Iris pigment epithelial cell (primary cell): ENCODE data around the gene USP17L19.
"Not testable (repeated sequence)": the region's sequence is repeated elsewhere in the genome, so short reads cannot be mapped to it uniquely, and the experiment has no call there.

Experiments used
- DNase-seq: peaks from one replicate; pipeline ENCODE4 v3.0.0-alpha.2; 2011; ENCODE audit warnings: low read depth

Gene USP17L19, protein sequence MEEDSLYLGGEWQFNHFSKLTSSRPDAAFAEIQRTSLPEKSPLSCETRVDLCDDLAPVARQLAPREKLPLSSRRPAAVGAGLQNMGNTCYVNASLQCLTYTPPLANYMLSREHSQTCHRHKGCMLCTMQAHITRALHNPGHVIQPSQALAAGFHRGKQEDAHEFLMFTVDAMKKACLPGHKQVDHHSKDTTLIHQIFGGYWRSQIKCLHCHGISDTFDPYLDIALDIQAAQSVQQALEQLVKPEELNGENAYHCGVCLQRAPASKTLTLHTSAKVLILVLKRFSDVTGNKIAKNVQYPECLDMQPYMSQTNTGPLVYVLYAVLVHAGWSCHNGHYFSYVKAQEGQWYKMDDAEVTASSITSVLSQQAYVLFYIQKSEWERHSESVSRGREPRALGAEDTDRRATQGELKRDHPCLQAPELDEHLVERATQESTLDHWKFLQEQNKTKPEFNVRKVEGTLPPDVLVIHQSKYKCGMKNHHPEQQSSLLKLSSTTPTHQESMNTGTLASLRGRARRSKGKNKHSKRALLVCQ

DNA sequence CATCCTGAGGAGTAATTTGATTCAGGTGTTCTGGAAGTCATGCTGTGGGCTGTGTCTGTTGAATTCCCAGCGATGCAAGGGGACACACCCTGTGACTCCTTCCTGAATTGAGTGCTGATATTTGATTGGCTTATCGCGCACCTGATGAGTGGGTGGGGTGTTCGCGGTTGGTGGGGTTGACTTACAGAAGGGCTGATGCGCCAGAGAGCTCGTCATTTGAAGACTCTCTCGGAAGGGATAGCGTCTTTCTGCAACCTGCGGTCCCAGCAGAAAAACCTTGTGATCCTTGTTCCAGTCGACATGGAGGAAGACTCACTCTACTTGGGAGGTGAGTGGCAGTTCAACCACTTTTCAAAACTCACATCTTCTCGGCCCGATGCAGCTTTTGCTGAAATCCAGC lies at the start of gene USP17L19:
TSS of gene USP17L19 (plus strand) at position 301 of the 400 bp plus-strand sequence. CDS start at position 301, 0 bp downstream.
- not testable (repeated sequence) for DNase-seq

DNA sequence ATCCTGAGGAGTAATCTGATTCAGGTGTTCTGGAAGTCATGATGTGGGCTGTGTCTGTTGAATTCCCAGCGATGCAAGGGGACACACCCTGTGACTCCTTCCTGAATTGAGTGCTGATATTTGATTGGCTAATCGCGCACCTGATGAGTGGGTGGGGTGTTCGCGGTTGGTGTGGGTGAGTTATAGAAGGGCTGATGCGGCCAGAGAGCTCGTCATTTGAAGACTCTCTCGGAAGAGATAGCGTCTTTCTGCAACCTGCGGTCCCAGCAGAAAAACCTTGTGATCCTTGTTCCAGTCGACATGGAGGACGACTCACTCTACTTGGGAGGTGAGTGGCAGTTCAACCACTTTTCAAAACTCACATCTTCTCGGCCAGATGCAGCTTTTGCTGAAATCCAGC lies 42.8 kb upstream of the USP17L19 start, which contains the start of gene USP17L10:
TSS of gene USP17L10 (plus strand) at position 301 of the 400 bp plus-strand sequence. CDS start at position 301, 0 bp downstream.
- not testable (repeated sequence) for DNase-seq

DNA sequence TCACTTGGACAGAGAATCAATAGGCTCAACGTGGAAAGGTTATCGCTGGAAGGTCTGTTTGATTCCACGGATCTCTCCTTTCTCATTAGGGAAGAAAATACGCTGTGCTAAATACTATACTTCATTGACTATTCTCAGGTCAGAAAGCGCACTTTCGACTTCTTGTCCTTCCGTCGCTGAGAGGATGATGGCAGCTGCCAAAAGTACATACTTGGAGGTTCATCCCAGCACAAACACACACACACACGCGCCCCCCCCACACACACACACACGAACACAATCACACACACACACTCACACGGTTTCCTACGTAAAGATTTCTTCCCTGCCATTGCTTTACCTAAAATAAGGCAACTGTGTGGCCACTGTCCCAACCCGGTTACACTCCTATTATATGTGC lies 38.5 kb upstream of the USP17L19 start:
- DNase-seq: not testable (repeated sequence)

DNA sequence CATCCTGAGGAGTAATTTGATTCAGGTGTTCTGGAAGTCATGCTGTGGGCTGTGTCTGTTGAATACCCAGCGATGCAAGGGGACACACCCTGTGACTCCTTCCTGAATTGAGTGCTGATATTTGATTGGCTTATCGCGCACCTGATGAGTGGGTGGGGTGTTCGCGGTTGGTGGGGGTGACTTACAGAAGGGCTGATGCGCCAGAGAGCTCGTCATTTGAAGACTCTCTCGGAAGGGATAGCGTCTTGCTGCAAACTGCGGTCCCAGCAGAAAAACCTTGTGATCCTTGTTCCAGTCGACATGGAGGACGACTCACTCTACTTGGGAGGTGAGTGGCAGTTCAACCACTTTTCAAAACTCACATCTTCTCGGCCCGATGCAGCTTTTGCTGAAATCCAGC lies 38.1 kb upstream of the USP17L19 start, which contains the start of gene USP17L11:
TSS of gene USP17L11 (plus strand) at position 301 of the 400 bp plus-strand sequence. CDS start at position 301, 0 bp downstream.
- not testable (repeated sequence) for DNase-seq

DNA sequence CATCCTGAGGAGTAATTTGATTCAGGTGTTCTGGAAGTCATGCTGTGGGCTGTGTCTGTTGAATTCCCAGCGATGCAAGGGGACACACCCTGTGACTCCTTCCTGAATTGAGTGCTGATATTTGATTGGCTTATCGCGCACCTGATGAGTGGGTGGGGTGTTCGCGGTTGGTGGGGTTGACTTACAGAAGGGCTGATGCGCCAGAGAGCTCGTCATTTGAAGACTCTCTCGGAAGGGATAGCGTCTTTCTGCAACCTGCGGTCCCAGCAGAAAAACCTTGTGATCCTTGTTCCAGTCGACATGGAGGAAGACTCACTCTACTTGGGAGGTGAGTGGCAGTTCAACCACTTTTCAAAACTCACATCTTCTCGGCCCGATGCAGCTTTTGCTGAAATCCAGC lies 33.3 kb upstream of the USP17L19 start, which contains the start of gene USP17L12:
TSS of gene USP17L12 (plus strand) at position 301 of the 400 bp plus-strand sequence. CDS start at position 301, 0 bp downstream.
- DNase-seq: not testable (repeated sequence)

DNA sequence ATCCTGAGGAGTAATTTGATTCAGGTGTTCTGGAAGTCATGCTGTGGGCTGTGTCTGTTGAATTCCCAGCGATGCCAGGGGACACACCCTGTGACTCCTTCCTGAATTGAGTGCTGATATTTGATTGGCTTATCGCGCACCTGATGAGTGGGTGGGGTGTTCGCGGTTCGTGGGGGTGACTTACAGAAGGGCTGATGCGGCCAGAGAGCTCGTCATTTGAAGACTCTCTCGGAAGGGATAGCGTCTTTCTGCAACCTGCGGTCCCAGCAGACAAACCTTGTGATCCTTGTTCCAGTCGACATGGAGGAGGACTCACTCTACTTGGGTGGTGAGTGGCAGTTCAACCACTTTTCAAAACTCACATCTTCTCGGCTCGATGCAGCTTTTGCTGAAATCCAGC lies 28.6 kb upstream of the USP17L19 start, which contains the start of gene USP17L13:
TSS of gene USP17L13 (plus strand) at position 301 of the 400 bp plus-strand sequence. CDS start at position 301, 0 bp downstream.
- not testable (repeated sequence) for DNase-seq

DNA sequence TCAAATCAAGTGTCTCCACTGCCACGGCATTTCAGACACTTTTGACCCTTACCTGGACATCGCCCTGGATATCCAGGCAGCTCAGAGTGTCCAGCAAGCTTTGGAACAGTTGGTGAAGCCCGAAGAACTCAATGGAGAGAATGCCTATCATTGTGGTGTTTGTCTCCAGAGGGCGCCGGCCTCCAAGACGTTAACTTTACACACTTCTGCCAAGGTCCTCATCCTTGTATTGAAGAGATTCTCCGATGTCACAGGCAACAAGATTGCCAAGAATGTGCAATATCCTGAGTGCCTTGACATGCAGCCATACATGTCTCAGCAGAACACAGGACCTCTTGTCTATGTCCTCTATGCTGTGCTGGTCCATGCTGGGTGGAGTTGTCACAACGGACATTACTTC lies 22.9 kb upstream of the USP17L19 start:
- not testable (repeated sequence) for DNase-seq

DNA sequence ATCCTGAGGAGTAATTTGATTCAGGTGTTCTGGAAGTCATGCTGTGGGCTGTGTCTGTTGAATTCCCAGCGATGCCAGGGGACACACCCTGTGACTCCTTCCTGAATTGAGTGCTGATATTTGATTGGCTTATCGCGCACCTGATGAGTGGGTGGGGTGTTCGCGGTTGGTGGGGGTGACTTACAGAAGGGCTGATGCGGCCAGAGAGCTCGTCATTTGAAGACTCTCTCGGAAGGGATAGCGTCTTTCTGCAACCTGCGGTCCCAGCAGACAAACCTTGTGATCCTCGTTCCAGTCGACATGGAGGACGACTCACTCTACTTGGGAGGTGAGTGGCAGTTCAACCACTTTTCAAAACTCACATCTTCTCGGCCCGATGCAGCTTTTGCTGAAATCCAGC lies 19.1 kb upstream of the USP17L19 start, which contains the start of gene USP17L15:
TSS of gene USP17L15 (plus strand) at position 301 of the 400 bp plus-strand sequence. CDS start at position 301, 0 bp downstream.
- DNase-seq: not testable (repeated sequence)

DNA sequence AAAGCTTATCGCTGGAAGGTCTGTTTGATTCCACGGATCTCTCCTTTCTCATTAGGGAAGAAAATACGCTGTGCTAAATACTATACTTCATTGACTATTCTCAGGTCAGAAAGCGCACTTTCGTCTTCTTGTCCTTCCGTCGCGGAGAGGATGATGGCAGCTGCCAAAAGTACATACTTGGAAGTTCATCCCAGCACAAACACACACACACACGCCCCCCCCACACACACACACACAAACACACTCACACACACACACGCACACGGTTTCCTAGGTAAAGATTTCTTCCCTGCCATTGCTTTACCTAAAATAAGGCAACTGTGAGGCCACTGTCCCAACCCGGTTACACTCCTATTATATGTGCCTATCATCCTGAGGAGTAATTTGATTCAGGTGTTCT lies 14.7 kb upstream of the USP17L19 start:
- peak; percentile 5 for DNase-seq

DNA sequence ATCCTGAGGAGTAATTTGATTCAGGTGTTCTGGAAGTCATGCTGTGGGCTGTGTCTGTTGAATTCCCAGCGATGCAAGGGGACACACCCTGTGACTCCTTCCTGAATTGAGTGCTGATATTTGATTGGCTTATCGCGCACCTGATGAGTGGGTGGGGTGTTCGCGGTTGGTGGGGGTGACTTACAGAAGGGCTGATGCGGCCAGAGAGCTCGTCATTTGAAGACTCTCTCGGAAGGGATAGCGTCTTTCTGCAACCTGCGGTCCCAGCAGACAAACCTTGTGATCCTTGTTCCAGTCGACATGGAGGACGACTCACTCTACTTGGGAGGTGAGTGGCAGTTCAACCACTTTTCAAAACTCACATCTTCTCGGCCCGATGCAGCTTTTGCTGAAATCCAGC lies 9.6 kb upstream of the USP17L19 start, which contains the start of gene USP17L17:
TSS of gene USP17L17 (plus strand) at position 301 of the 400 bp plus-strand sequence. CDS start at position 301, 0 bp downstream.
- DNase-seq: not testable (repeated sequence)

DNA sequence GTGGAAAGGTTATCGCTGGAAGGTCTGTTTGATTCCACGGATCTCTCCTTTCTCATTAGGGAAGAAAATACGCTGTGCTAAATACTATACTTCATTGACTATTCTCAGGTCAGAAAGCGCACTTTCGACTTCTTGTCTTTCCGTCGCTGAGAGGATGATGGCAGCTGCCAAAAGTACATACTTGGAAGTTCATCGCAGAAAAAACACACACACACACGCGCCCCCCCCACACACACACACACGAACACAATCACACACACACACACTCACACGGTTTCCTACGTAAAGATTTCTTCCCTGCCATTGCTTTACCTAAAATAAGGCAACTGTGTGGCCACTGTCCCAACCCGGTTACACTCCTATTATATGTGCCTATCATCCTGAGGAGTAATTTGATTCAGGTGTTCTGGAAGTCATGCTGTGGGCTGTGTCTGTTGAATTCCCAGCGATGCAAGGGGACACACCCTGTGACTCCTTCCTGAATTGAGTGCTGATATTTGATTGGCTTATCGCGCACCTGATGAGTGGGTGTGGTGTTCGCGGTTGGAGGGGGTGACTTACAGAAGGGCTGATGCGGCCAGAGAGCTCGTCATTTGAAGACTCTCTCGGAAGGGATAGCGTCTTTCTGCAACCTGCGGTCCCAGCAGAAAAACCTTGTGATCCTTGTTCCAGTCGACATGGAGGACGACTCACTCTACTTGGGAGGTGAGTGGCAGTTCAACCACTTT lies 5.1 kb upstream of the USP17L19 start, which contains the start of gene USP17L18:
TSS of gene USP17L18 (plus strand) at position 678 of the 728 bp plus-strand sequence. CDS start at position 678, 0 bp downstream.
- DNase-seq: peak; percentile 2

DNA sequence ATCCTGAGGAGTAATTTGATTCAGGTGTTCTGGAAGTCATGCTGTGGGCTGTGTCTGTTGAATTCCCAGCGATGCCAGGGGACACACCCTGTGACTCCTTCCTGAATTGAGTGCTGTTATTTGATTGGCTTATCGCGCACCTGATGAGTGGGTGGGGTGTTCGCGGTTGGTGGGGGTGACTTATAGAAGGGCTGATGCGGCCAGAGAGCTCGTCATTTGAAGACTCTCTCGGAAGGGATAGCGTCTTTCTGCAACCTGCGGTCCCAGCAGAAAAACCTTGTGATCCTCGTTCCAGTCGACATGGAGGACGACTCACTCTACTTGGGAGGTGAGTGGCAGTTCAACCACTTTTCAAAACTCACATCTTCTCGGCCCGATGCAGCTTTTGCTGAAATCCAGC lies 4.6 kb downstream of the USP17L19 start, which contains the start of gene USP17L20:
TSS of gene USP17L20 (plus strand) at position 301 of the 400 bp plus-strand sequence. CDS start at position 301, 0 bp downstream.
- DNase-seq: not testable (repeated sequence)

DNA sequence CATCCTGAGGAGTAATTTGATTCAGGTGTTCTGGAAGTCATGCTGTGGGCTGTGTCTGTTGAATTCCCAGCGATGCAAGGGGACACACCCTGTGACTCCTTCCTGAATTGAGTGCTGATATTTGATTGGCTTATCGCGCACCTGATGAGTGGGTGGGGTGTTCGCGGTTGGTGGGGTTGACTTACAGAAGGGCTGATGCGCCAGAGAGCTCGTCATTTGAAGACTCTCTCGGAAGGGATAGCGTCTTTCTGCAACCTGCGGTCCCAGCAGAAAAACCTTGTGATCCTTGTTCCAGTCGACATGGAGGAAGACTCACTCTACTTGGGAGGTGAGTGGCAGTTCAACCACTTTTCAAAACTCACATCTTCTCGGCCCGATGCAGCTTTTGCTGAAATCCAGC lies 9.4 kb downstream of the USP17L19 start, which contains the start of gene USP17L21:
TSS of gene USP17L21 (plus strand) at position 301 of the 400 bp plus-strand sequence. CDS start at position 301, 0 bp downstream.
- not testable (repeated sequence) for DNase-seq

DNA sequence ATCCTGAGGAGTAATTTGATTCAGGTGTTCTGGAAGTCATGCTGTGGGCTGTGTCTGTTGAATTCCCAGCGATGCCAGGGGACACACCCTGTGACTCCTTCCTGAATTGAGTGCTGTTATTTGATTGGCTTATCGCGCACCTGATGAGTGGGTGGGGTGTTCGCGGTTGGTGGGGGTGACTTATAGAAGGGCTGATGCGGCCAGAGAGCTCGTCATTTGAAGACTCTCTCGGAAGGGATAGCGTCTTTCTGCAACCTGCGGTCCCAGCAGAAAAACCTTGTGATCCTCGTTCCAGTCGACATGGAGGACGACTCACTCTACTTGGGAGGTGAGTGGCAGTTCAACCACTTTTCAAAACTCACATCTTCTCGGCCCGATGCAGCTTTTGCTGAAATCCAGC lies 14.1 kb downstream of the USP17L19 start, which contains the start of gene USP17L22:
TSS of gene USP17L22 (plus strand) at position 301 of the 400 bp plus-strand sequence. CDS start at position 301, 0 bp downstream.
- DNase-seq: not testable (repeated sequence)

DNA sequence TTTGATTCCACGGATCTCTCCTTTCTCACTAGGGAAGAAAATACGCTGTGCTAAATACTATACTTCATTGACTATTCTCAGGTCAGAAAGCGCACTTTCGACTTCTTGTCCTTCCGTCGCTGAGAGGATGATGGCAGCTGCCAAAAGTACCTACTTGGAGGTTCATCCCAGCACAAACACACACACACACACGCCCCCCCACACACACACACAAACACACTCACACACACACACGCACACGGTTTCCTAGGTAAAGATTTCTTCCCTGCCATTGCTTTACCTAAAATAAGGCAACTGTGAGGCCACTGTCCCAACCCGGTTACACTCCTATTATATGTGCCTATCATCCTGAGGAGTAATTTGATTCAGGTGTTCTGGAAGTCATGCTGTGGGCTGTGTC lies 18.5 kb downstream of the USP17L19 start:
- DNase-seq: not testable (repeated sequence)
